ENCODE results near the gene ALOX5AP.

- TF ChIP-seq CTCF (conservative IDR thresholded peaks at IDR 0.05; ENCODE audit: low read depth, low read length) = no peak
- no peak for TF ChIP-seq EZH2 (IDR thresholded peaks at IDR 0.05; ENCODE audit: borderline replicate concordance, low read depth, low read length, poor library complexity, severe bottlenecking)
These were observed 73.3 kb downstream of the ALOX5AP start for GRCh38 chr13:30808600-30808999.
